K562 (cell line): ENCODE results near the gene CRYAB. TPM values are rescaled to one million over a fixed set of nuclear protein-coding genes. Genes with fewer than 3 reads are reported as not detected.

ENCODE experiments used
- CBX3 ChIP-seq, 2 experiments: IDR thresholded peaks; 1 replicate in 1 of 2; 2 replicates in 1 of 2; pipeline ENCODE4 v1.6.1; 2012; ENCODE audit warnings: inconsistent platforms in 2 of 2, low read length in 2 of 2, borderline replicate concordance in 1 of 2, control low read depth in 1 of 2
- DIDO1 ChIP-seq: fragments of 450-650 bp; IDR thresholded peaks from 2 replicates; pipeline ENCODE4 v1.6.1; 2016; ENCODE audit warnings: low read depth, missing biosample characterization, missing genetic modification characterization
- ETS2 ChIP-seq: IDR thresholded peaks from 2 replicates; pipeline ENCODE4 v1.6.1; 2016; ENCODE audit warnings: borderline replicate concordance, missing genetic modification characterization, mild to moderate bottlenecking, moderate library complexity, missing compliant biosample characterization; ENCODE audit not compliant: poor library complexity, severe bottlenecking
- HDAC3 ChIP-seq: fragments of 450-650 bp; IDR thresholded peaks from 2 replicates; pipeline ENCODE4 v1.6.1; 2018; ENCODE audit warnings: borderline replicate concordance, mild to moderate bottlenecking, moderate library complexity; ENCODE audit not compliant: partially characterized antibody
- JUNB ChIP-seq: fragments of 450-650 bp; formaldehyde crosslinking; conservative IDR thresholded peaks from 2 replicates; pipeline ENCODE4 v1.4.0; 2020; ENCODE audit warnings: mild to moderate bottlenecking
- ZBTB1 ChIP-seq: sonication (generic); formaldehyde crosslinking; IDR thresholded peaks from 2 replicates; pipeline ENCODE4 v1.8.1; 2023; ENCODE audit warnings: missing genetic modification reagents, low read depth, mild to moderate bottlenecking, borderline replicate concordance
- ZFX ChIP-seq: sonication (generic); formaldehyde crosslinking; IDR thresholded peaks from 2 replicates; pipeline ENCODE4 v1.8.0; 2022; ENCODE audit warnings: mild to moderate bottlenecking, missing genetic modification reagents, moderate library complexity
- polyA plus RNA-seq, 8 experiments: library from polyadenylated mRNA; depleted of rRNA in 4 of 8; stranded (reverse) in 5 of 8; unstranded in 3 of 8; fragments of >200 nt; fragmentation: Nextera tagmentation in 2 of 8; fragmentation: Illumina TruSeq in 1 of 8; extraction: Ambion mirVana in 2 of 8; extraction: Trizol in 1 of 8; gene quantifications; 2 replicates each; pipeline versions ENCODE4 v1.2.1 to v1.2.3, GENCODE V29; 2011 to 2014; ENCODE audit warnings: inconsistent platforms in 1 of 8, missing spikeins in 1 of 8
- total RNA-seq, 7 experiments: library from RNA; depleted of rRNA in 6 of 7; stranded (reverse); fragments of >200 nt in 6 of 7; fragmentation: Illumina TruSeq in 2 of 7; extraction: Trizol in 2 of 7; gene quantifications; 2 replicates each; pipeline versions ENCODE4 v1.2.1 to v1.2.3, GENCODE V29; 2011 to 2021; ENCODE audit warnings: low replicate concordance in 1 of 7
- TF ChIP-seq, protein P1 (sequence below), 2 experiments: fragments of 450-650 bp; IDR thresholded peaks; 2 replicates each; pipeline ENCODE4 v1.6.1; 2016
- TF ChIP-seq, protein P2 (sequence below): fragments of 250-450 bp; sonication (Bioruptor Pico); IDR thresholded peaks from 2 replicates; pipeline ENCODE4 v1.4.0; 2020
- TF ChIP-seq, protein P3 (sequence below): sonication (generic); formaldehyde crosslinking; IDR thresholded peaks from 2 replicates; pipeline ENCODE4 v1.8.1; 2022; ENCODE audit warnings: missing genetic modification reagents
- TF ChIP-seq, protein P4 (sequence below): sonication (generic); IDR thresholded peaks from 2 replicates; pipeline ENCODE4 v1.6.1; 2016
- TF ChIP-seq, protein P5 (sequence below): fragments of 250-450 bp; sonication (Bioruptor Pico); IDR thresholded peaks from 2 replicates; pipeline ENCODE4 v1.5.0; 2020; ENCODE audit warnings: mild to moderate bottlenecking, borderline replicate concordance
- TF ChIP-seq, protein P6 (sequence below): sonication (generic); formaldehyde crosslinking; IDR thresholded peaks from 2 replicates; pipeline ENCODE4 v1.8.0; 2022; ENCODE audit warnings: mild to moderate bottlenecking, missing genetic modification reagents

The CRYAB gene
- total and polyA plus RNA-seq, 9 of the 15 experiments (the other 6 are each of a cell fraction or from before 2014, with no cell fraction given), result 0.83 to 7.5 (median 3.6) TPM

DNA sequence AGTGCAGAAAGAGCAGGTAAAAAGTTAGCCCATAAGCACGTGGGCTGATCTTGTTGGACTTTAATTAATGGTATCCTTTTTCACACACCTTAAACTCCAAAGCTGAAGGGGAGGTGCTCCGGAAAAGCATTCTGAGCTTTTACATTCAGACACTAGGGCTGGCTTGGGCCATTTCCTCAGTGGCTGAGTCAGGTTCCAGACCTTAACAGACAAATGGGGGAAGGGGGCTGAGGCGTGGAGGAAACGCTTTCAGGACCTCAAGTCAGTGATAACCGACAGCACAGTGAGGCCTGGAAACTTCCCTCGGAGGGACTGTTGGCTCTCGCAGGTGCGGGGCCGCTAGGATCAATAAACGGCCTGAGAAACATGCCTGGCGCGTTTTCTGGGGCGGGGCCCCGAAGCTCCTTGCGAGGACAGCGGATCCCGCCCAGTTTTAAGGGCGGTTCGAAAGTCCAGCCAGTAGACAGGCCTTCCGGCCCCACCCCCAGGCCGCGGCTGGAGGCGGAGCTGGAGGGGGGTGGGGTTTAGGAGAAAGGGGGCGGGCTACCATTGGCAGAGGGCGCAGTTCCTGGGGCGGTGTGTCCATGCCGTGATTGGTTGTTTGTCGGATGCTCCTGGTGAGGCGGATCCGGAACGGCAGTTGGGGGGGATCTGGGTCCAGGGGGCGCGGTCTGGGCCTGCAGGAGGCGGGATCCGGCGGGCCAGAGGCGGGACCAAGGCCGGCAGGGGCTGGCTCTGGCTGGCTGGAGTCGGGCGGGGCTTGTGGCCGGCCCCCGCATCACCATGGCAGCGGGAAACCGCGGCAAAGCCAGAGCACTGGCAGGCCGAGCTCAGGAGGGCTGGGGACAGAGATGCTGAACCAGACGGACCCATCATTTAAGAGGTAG lies 15.2 kb upstream of the CRYAB start (continued):
- TF ChIP-seq, protein P1, sequence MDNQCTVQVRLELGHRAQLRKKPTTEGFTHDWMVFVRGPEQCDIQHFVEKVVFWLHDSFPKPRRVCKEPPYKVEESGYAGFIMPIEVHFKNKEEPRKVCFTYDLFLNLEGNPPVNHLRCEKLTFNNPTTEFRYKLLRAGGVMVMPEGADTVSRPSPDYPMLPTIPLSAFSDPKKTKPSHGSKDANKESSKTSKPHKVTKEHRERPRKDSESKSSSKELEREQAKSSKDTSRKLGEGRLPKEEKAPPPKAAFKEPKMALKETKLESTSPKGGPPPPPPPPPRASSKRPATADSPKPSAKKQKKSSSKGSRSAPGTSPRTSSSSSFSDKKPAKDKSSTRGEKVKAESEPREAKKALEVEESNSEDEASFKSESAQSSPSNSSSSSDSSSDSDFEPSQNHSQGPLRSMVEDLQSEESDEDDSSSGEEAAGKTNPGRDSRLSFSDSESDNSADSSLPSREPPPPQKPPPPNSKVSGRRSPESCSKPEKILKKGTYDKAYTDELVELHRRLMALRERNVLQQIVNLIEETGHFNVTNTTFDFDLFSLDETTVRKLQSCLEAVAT (IDR thresholded peaks at IDR 0.05), result no peak; a peak in 1 of 4 replicates
- TF ChIP-seq, protein P2, sequence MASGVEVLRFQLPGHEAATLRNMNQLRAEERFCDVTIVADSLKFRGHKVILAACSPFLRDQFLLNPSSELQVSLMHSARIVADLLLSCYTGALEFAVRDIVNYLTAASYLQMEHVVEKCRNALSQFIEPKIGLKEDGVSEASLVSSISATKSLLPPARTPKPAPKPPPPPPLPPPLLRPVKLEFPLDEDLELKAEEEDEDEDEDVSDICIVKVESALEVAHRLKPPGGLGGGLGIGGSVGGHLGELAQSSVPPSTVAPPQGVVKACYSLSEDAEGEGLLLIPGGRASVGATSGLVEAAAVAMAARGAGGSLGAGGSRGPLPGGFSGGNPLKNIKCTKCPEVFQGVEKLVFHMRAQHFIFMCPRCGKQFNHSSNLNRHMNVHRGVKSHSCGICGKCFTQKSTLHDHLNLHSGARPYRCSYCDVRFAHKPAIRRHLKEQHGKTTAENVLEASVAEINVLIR (CRISPR knock-in tag), result peak; percentile 50; the same call in 1 of the 2 replicates
- peak; percentile 66 for TF ChIP-seq ZFX (CRISPR knock-in tag)
- TF ChIP-seq CBX3 (IDR thresholded peaks at IDR 0.05; ENCODE audit: borderline replicate concordance in 1 of 2, low read length in 2 of 2), result peak in 1 of 2 experiments; percentile 35; a peak in 1 of 3 replicates
- no peak for TF ChIP-seq HDAC3
- TF ChIP-seq, protein P3, sequence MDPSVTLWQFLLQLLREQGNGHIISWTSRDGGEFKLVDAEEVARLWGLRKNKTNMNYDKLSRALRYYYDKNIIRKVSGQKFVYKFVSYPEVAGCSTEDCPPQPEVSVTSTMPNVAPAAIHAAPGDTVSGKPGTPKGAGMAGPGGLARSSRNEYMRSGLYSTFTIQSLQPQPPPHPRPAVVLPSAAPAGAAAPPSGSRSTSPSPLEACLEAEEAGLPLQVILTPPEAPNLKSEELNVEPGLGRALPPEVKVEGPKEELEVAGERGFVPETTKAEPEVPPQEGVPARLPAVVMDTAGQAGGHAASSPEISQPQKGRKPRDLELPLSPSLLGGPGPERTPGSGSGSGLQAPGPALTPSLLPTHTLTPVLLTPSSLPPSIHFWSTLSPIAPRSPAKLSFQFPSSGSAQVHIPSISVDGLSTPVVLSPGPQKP, result no peak
- TF ChIP-seq, protein P4, sequence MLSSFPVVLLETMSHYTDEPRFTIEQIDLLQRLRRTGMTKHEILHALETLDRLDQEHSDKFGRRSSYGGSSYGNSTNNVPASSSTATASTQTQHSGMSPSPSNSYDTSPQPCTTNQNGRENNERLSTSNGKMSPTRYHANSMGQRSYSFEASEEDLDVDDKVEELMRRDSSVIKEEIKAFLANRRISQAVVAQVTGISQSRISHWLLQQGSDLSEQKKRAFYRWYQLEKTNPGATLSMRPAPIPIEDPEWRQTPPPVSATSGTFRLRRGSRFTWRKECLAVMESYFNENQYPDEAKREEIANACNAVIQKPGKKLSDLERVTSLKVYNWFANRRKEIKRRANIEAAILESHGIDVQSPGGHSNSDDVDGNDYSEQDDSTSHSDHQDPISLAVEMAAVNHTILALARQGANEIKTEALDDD, result no peak
- TF ChIP-seq JUNB (CRISPR knock-in tag), result 0 out of 2 replicates have a peak, but pooled peaks have one; percentile 6
- TF ChIP-seq ETS2 (tag), result no peak
- no peak for TF ChIP-seq ZBTB1 (CRISPR knock-in tag)
- no peak for TF ChIP-seq DIDO1 (tag)
- TF ChIP-seq, protein P5, sequence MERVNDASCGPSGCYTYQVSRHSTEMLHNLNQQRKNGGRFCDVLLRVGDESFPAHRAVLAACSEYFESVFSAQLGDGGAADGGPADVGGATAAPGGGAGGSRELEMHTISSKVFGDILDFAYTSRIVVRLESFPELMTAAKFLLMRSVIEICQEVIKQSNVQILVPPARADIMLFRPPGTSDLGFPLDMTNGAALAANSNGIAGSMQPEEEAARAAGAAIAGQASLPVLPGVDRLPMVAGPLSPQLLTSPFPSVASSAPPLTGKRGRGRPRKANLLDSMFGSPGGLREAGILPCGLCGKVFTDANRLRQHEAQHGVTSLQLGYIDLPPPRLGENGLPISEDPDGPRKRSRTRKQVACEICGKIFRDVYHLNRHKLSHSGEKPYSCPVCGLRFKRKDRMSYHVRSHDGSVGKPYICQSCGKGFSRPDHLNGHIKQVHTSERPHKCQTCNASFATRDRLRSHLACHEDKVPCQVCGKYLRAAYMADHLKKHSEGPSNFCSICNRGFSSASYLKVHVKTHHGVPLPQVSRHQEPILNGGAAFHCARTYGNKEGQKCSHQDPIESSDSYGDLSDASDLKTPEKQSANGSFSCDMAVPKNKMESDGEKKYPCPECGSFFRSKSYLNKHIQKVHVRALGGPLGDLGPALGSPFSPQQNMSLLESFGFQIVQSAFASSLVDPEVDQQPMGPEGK (CRISPR knock-in tag), result no peak
- TF ChIP-seq, protein P6, sequence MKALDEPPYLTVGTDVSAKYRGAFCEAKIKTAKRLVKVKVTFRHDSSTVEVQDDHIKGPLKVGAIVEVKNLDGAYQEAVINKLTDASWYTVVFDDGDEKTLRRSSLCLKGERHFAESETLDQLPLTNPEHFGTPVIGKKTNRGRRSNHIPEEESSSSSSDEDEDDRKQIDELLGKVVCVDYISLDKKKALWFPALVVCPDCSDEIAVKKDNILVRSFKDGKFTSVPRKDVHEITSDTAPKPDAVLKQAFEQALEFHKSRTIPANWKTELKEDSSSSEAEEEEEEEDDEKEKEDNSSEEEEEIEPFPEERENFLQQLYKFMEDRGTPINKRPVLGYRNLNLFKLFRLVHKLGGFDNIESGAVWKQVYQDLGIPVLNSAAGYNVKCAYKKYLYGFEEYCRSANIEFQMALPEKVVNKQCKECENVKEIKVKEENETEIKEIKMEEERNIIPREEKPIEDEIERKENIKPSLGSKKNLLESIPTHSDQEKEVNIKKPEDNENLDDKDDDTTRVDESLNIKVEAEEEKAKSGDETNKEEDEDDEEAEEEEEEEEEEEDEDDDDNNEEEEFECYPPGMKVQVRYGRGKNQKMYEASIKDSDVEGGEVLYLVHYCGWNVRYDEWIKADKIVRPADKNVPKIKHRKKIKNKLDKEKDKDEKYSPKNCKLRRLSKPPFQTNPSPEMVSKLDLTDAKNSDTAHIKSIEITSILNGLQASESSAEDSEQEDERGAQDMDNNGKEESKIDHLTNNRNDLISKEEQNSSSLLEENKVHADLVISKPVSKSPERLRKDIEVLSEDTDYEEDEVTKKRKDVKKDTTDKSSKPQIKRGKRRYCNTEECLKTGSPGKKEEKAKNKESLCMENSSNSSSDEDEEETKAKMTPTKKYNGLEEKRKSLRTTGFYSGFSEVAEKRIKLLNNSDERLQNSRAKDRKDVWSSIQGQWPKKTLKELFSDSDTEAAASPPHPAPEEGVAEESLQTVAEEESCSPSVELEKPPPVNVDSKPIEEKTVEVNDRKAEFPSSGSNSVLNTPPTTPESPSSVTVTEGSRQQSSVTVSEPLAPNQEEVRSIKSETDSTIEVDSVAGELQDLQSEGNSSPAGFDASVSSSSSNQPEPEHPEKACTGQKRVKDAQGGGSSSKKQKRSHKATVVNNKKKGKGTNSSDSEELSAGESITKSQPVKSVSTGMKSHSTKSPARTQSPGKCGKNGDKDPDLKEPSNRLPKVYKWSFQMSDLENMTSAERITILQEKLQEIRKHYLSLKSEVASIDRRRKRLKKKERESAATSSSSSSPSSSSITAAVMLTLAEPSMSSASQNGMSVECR (CRISPR knock-in tag), result 0 out of 2 replicates have a peak, but pooled peaks have one; percentile 10
